HG02763 (cell line): ENCODE results near the gene RNF208.

Experiments
- ATAC-seq: cut with Tn5 transposase; IDR thresholded peaks from one replicate; pipeline ENCODE4 v1.9.1; 2021; ENCODE audit warnings: mild to moderate bottlenecking, moderate library complexity; ENCODE audit not compliant: unreplicated experiment

Gene RNF208

GRCh38 chr9:137178201-137178938, 43.7 kb downstream of the RNF208 start:
- no peak for ATAC-seq

DNA sequence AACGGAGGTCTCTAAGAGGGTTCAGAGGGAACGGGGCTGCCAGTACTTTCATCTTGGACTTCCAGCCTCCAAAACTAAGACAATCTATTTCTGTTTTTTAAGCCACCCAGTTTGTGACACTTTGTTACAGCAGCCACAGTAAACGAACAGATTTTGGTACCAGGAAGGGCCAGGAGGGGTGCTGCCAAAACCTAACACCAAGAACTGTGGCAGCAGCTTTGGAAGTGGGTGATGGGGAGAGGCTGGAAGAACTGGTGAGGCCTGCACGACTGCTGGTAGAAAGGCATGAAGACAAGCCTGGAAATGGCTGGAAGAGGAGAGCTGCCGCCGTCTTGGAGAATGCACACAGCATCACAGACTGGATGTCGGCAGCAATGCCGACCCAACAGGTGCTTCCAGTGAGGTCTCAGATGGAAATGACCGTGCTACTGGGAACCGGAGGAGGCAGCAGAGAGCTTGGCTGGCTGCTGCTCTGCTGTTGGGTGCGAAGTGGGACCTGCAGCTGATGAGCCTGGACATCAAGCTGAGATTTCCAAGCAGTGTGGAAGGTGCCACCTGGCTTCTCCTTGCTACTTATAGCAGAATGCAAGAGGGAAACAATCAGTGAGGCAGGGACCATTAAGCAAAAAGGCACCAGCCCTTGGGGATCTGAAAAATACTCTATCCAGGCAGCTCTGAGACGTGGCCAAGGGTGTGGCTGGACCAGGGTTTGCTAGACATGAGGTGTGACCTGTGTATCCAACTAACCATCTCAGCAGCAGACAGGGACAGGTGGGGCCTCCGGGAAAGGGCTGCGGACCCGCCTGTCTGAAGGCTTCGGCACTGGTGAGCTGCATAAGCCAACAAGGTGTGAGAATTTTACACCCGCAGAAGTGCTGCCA, 45.5 kb downstream of the RNF208 start:
- ATAC-seq: no peak

DNA sequence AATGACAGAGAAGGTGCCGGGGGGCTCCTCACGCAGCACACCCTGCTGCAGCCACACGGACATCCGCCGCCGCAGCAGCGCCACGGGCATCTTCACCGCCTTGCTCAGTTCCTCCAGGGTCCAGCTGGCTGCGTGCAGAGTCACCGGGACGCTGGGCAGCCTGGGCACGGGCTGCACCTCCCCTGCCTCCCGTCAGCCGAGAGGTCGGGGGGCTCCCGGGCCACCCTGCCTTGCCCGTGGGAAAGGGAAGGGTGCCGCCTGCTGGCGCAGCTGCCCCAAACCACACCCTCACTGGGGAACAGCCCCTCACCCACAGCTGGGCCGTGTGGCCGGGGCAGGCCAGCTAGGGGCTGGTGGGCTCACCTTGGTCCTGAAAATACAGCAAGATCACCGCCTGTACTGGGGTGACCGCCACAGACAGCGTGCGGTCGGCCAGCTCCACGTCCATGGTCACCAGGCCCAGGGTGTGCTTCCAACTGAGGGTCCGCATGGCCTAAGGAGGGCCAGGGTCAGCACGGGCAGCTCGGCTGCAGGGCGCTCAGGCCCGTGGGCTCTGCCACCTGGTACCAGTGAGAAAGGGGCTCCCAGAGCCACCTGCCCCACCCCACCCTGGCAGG, 46.6 kb downstream of the RNF208 start:
- ATAC-seq: no peak

GRCh38 chr9:137174722-137175293, 47.2 kb downstream of the RNF208 start:
- ATAC-seq: no peak

DNA sequence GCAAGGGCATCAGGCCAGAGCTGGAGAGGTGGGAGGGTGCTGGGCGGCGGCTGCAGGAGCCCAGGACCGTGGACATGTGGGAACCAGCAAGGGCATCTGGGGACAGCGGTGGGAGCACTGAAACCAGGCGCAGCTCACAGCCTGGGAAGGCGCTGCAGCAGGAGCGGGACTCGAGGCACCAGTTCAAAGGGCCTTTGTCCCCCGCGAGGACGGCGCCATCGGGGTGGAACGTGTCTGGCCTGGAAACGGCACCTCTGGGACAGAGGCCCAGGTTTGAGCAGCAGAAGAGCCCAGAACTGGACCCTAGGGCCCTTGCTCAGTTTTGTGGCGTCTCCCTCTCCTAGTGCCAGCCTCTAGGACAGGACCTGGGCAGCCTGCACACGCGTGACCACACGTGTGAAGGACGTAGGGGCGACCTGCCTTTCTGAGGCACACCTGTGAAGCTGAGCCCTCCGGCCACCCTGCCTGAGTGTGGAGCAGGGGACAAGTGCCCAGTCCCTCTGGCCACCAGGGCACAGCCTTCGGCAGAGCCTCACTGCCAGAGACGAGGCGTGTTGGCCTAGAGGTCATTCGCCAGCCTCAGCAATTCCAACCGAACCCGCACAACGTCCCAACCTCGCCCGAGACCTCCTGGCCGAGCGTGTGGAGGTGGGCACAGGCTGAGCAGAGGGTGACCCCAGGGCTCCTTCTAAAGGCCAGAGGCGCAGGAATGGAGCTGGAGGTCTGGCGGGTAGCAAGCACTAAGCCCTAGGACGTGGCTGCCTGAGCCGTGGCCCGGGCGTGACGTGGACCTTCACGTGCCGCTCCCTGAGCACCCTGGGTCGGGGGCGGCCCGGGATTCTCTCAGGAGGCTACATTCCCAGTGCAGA, 48.0 kb downstream of the RNF208 start:
- no peak for ATAC-seq

- ATAC-seq: no peak
Measured at GRCh38 chr9:137172901-137173795, 48.9 kb downstream of the RNF208 start.

- ATAC-seq: no peak
Measured at GRCh38 chr9:137171149-137171900, 50.7 kb downstream of the RNF208 start.

DNA sequence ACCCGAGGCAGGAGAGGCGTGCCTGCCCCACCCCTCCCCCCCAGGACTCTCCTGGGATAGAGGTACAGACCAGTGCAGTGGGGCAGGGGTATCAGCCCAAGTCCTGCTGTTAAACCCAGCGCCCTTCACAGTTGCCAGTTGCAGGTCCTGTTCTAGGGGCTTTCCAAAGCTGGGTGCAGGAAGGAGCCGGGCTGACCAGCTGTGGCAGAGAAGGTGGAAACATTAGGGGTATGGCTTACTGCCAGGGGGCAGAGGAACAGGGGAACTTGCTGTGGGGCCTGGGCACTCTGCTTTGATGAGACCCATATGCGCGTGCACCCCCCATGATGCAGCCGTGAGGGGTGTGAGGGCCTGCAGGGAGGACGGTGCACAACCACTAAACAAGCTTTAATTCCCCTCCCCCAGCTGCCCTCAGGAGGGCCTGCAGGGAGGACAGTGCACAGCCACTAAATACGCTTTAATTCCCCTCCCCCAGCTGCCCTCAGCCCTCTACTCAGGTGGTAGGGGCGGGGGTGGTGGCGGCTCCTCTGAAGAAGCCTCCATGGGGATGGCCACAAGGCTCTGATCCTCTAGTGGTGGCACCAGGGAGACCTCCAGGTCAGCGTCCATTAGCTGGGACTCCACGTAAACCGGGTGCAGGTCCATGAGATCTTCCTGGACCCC, 51.4 kb downstream of the RNF208 start:
- no peak for ATAC-seq
